Islet precursor cell (in vitro differentiated cells): Measurements from ENCODE around the gene UVSSA.
A peak's percentile ranks its signal among the peaks of the same experiment; 100 is the strongest.
"Not testable (repeated sequence)": the region's sequence is repeated elsewhere in the genome, so short reads cannot be mapped to it uniquely, and the experiment has no call there.

Experiments
- DNase-seq: peaks from one replicate; pipeline ENCODE4 v3.0.0-alpha.2; 2018

Gene UVSSA

GRCh38 chr4:1317177-1318045, 29.6 kb upstream of the UVSSA start:
- DNase-seq, result no peak

GRCh38 chr4:1318046-1318375, 29.0 kb upstream of the UVSSA start:
- DNase-seq, result no peak

DNA sequence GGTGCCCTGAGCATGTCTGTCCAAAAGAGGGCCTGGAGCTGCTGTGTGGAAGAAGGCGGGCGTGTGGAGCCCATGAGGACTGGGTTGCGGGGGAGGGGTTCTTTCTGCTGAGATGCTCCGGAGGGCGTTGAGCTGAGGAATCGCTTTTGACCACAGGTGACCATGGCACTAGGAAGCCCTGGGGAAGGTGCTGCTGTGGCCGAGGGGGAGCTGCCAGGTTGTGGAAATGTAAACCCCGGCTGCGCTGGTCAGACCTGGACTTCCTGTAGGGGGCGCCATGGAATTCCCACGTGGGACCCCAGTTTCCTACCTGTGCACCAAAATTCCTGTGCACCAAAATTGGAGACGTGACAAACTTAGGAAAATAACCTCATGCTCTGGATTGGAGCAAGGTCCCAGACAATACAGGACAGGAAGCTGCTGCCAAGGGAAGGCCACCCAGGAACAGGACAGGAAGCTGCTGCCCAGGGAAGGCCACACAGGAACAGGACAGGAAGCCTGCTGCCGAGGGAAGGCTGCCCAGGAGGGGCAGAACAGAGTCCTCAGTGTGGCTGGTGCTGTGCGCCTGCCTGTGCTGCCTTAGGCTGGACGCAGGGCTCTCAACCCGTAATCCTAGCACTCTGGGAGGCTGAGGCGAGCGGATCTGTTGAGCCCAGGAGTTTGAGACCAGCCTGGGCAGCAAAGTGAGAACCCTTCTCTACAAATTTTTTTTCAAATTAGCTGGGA, 28.4 kb upstream of the UVSSA start:
- DNase-seq, result no peak

GRCh38 chr4:1321486-1321885, 25.5 kb upstream of the UVSSA start:
- no peak for DNase-seq

- DNase-seq, result no peak
Measured at GRCh38 chr4:1321946-1322650, 24.9 kb upstream of the UVSSA start.

DNA sequence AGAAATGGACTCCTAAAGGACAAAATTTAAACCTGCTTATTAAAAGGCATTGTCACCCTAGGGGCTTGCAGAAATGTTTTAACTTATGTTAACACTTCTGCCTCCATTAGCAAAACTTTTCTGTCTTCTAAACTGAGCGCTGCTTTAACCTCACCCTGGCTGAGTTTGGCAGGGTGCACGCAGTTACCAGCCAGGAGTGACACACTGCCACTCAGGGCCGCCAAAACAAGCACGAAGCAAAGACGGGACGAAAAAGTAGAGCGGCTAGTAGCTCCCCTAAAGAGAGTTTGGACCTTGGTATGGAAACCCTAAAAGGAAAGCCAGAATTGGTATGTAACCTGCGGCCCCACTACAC, 23.8 kb upstream of the UVSSA start:
- no peak for DNase-seq

DNA sequence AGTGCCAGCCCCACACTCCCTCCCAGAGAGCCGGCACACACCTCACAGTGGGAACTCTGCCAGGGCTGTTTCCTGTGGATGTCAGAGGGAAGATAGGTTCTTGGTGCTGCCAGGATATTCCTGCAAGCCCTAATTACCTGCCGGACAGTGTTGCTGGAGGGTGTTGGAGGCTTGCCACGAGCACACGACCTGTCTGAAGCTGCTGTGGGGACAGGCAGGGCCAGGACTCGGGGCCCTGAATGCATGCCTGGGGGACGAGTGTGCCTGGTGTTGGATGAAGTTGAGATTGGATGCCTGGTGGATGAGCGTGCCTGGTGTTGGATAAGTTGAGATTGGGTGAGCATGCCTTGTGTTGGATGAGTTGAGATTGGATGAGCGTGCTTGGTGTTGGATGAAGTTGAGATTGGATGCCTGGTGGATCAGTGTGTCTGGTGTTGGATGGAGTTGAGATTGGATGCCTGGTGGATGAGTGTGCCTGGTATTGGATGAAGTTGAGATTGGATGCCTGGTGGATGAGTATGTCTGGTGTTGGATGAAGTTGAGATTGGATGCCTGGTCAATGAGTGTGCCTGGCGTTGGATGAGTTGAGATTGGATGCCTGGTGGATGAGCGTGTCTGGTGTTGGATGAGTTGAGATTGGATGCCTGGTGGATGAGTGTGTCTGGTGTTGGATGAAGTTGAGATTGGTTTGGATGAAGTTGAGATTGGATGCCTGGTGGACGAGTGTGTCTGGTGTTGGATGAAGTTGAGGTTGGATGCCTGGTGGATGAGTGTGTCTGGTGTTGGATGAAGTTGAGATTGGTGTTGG, 23.2 kb upstream of the UVSSA start:
- peak; percentile 92 for DNase-seq

- not testable (repeated sequence) for DNase-seq
Measured at GRCh38 chr4:1324443-1325175, 22.4 kb upstream of the UVSSA start.

DNA sequence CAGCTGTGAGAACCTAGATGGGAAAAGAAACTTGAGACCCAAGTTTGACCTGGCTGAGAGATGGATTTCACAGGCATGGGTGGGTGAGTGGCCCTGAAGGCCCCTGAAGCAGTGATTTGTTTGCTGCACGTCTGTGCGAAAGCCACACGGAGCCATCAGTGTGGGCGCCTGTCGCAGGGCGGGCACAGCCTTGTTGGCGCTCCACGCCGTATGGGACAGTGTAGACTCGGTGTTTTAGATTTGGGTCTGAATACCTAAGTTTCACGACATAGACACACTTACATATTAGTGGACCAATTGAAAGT, 21.9 kb upstream of the UVSSA start:
- DNase-seq, result no peak

DNA sequence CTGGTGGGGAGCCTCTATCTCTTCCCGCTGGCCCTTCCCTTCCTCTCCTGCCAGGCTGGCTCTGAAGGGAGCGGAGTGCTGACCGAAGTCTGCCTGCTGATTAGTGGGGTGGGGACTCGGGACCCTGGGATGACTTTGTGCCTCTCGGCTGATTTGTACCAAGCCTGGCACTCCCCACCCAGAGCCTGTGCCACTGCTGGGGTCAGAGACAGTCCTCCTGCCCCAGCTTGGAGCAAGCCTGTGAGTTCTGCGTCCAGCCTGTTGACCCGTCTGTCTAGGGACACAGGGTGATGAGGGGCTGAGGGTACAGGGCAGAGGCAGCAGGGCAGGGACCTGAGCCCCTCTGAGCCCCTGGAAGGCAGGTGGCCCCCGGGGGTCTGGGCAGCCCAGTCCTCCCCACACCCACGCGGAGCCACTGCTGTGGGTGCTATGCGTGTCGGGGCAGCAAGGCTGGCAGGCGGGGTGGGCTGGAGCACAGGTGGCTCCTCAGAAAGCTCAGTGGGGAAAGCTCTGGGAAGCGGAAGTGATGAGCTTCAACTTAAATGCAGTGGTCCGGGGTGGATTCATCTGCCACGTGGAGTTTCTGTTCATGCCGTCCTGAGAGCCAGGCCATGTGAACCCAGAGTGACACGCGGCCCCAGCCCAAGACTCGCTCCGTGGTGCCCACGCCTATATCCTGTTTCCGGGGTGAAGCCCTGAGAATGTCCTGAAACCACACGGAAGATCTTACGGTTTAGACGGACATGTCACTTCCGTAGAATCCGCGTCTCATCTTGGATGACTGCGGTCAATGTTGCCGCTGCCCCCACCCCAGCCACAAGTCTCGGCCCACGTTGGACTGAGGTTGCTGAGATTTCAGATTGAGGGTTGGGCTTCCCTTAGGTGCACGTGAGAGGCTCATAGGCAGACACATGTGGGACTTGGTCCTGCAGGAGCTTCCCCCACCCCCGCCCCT, 21.1 kb upstream of the UVSSA start:
- DNase-seq, result no peak

GRCh38 chr4:1326751-1327525, 20.1 kb upstream of the UVSSA start:
- DNase-seq, result no peak

DNA sequence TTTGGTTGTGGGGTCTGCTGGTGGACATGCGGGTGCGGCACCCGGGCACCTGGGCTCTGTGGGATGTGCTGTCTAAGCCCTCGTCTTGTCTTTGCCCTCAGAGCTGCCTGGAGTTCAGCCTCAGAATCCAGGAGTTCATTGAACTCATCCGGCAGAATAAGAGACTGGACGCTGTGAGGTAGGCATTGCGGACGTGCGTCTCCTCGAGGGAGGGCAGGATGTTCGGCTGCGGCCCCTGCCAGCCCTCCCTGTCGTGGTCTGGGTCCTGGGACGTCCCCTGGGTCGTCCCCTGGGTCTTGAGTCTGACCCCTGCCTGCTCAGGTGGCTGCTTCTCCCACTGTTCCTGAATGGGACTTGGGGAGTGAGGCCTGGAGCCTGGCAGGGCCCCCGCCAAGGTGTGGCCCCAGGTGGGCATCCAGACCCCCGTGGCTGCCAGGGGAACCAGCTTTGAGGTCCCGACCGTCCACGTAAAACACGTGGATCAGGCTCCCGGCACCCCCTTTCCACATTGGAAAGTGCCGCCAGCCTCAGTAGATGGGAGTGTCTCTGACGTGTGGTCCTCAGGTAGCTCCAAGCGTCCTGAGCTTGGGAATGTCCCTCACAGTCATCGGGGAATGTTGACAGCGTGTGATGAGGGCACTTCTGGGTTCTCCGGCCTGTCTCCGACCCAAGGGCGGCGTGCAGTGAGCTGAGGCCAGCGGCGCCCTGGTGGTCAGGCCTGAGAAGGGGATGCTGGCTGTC, 19.3 kb upstream of the UVSSA start:
- DNase-seq, result no peak

DNA sequence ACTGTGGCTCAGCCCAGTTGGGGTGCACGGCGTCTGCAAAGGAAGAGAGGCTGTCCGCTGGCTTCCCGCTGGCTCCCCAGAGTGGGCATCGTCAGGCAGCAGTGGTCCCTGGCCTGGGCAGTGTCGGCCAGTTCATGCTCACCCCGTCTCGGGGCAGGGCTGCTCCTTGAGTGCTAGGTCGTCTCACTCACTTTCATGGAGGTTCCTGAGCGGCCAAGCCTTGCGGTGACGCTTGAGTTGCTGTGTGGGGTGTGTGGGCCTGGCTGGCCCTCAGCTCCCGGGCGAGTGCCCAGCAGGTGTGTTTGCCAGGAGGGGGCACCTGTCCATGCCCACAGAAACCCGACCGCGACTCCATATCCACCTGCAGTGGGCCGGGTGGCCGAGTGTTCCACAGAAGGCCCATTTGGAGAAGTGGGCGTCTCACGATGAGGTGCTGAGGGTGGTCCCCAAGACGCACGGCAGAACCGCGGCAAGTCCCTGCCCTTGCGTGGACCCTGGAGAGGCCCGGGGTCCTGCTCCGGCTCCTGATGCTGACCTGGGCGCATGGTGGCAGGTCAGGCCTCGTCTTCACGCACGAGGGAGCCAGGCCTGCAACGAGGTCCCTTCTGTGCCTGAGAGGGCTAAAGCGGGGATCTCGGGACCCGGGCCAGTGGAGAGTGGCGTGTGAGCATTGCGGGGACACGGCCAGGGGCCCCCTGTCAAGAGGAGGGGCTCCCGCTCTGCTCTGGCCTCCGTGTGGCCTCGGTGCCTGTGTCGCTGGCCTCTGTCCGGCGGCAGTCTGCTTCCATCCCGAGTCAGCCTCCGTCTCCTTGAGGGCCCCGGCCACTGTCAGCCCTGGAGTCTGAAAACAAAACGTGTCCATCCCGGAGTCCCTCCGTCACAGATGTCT, 18.5 kb upstream of the UVSSA start:
- DNase-seq, result no peak

GRCh38 chr4:1329408-1330371, 17.3 kb upstream of the UVSSA start:
- no peak for DNase-seq

GRCh38 chr4:1330761-1331590, 16.0 kb upstream of the UVSSA start:
- DNase-seq, result no peak

DNA sequence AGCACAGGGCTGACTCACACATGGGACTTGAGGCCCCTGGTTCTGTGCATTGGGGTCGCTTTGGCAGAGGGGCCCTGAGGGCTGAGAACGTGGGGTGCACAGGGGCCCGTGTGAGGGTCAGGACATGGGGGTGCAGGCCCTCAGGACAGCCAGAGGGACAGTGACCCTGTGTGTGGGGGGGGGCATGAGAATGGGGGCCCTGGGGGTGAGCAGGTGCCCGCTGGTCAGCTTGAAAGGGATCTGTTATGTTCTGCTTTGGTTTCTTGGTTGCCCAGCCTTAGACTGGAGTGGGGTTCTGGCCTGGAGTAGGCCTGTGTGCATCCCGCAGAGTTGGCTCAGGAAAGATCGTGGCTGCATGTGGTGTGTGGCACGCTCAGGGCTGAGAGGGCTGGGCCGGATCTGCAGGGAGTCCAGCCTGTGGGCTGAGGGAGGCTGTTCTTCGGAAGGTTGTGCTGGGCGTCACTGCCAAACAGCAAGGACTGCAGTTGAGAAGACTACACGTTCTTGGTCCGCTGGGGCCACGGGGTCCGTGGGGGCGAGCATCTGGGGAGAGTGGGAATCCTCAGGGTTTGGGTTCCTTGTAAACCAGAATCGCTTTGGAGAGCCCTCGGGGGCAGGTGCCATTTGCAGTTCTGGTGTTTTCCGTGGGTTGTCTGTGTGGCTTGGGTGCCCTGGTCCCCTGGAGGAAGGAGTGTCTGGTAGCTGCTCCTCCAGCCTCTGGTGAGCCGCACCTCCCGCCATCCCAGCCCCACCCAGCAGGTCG, 15.2 kb upstream of the UVSSA start:
- DNase-seq, result no peak
